Liver (tissue), 3 donors: ENCODE data around the gene SFMBT2.

Source experiments
- ATF3 ChIP-seq: IDR thresholded peaks from 2 replicates; pipeline ENCODE4 v1.6.1; 2016; ENCODE audit warnings: antibody characterized with exemption
- CTCF ChIP-seq: fragments of 150-350 bp; IDR thresholded peaks from 2 replicates; pipeline ENCODE4 v1.5.1; 2017; ENCODE audit warnings: improper control_type of control experiment, low read depth, low read length; ENCODE audit not compliant: missing input control
- EGR1 ChIP-seq, 2 donors: IDR thresholded peaks; 2 replicates each; pipeline ENCODE4 v1.6.1; 2016 to 2018; ENCODE audit warnings: antibody characterized with exemption in 2 of 2, low read depth in 2 of 2
- HNF4A ChIP-seq, 2 donors: conservative IDR thresholded peaks; 2 replicates each; pipeline ENCODE4 v1.6.1; 2016; ENCODE audit warnings: antibody characterized with exemption in 2 of 2, mild to moderate bottlenecking in 2 of 2
- HNF4G ChIP-seq: IDR thresholded peaks from 2 replicates; pipeline ENCODE4 v1.6.1; 2016; ENCODE audit warnings: antibody characterized with exemption
- MAX ChIP-seq: IDR thresholded peaks from 2 replicates; pipeline ENCODE4 v1.6.1; 2016; ENCODE audit warnings: antibody characterized with exemption
- RAD21 ChIP-seq, 2 donors: IDR thresholded peaks; 2 replicates each; pipeline ENCODE4 v1.6.1; 2016; ENCODE audit warnings: antibody characterized with exemption in 2 of 2, mild to moderate bottlenecking in 2 of 2
- REST ChIP-seq: IDR thresholded peaks from 2 replicates; pipeline ENCODE4 v1.6.1; 2016; ENCODE audit warnings: antibody characterized with exemption, mild to moderate bottlenecking
- SP1 ChIP-seq: IDR thresholded peaks from 2 replicates; pipeline ENCODE4 v1.6.1; 2018; ENCODE audit warnings: antibody characterized with exemption, mild to moderate bottlenecking
- TAF1 ChIP-seq: conservative IDR thresholded peaks from 2 replicates; pipeline ENCODE4 v1.6.1; 2016; ENCODE audit warnings: antibody characterized with exemption, mild to moderate bottlenecking
- YY1 ChIP-seq: IDR thresholded peaks from 2 replicates; pipeline ENCODE4 v1.6.1; 2016; ENCODE audit warnings: antibody characterized with exemption, mild to moderate bottlenecking
- donor health status: healthy.
- donor health status: healthy.

- TF ChIP-seq MAX (no peak), CTCF (no peak), RAD21 (IDR thresholded peaks at IDR 0.05) (no peak), ATF3 (no peak), HNF4A (conservative IDR thresholded peaks at IDR 0.05) (no peak), REST (no peak), YY1 (no peak), EGR1 (IDR thresholded peaks at IDR 0.05; ENCODE audit: low read depth in 2 of 2) (no peak), SP1 (no peak), HNF4G (no peak), TAF1 (no peak)
Measured at GRCh38 chr10:7334642-7334964, 76.2 kb downstream of the SFMBT2 start.
